ENCODE results near the gene PID1.

The PID1 gene

DNA sequence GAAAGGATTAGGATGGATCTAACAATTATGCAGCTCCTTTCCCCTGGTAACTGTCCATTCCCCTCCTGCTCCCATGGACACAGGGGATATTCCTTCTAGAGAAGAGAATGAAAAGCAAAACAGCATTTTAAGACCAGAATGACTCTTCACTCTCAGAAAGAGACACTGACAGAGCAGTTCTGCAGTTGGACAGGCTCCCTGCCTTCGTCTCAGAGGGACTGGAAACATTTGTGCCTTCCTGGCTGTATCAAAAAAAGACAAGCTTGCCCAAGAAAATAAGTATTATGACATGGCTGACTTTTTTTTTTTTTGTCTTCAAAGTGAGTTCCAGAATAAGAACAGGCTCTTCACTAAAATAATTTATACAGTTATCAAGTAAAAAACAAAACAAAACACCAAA is 9.5 kb downstream of the PID1 start:
- in situ Hi-C loops (cut with MboI; ENCODE audit: low sequenced_read_pairs), result no loop called here

- in situ Hi-C loops (cut with MboI; ENCODE audit: low sequenced_read_pairs), result no loop called here
Observed at GRCh38 chr2:229261076-229261475, 10.0 kb downstream of the PID1 start.

DNA sequence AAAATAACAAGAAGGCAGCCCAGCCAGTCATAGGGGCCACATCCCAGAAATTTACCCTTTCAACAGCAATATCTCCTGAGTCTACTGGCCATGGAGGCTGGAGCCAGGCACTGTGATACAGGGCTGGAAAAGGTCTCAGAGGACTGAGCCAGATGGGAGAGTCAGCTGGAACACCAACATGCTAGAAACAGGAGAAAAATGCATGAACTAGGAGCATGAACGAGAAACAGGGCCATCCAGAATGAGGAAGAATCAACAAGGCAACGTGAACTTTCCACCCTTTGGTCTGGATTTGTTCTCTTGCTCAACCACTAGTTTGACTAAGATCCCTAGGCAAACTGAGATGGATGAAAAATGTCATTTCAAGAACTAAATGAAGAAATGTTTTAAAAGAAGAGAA is 13.1 kb downstream of the PID1 start:
- in situ Hi-C loops (cut with MboI; ENCODE audit: low sequenced_read_pairs), result no loop called here

DNA sequence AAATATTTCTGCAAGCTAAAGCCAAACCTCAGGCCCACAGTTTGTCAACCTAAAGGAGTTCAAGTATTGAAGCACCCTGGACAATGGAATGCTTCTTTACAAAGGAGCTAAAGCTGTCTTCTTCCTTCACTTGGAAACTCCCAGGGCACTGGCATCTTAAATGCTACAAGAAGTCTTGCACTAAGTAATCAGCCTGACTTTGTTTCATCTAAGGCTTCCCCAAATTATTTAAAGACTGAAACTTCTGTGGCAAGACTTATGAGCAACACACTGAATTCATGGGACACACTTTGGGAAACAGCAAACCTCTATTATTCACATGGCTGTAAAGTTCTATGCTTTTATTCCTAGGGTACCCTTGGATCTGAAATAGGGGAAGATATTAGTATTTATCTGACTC is 14.7 kb downstream of the PID1 start:
- in situ Hi-C loops (cut with MboI; ENCODE audit: low sequenced_read_pairs), result no loop called here

DNA sequence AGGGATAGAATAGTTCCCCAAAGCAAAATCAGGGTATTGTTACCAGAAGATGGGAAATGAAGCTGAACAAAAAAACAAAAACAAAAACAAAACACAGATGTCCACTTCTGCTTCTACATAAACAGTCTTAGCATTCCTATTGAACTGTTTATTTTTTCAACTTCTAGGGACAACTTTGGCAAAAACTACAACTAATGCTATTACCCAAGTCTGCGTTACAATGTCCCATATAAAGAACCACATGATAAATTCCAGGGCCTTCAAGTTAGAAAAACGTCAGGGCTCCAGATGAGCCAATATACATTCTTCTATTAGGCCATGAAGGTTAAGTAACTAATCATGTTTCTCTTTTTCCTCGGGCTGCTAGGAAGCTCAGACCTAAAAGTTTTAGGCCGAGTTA is 16.9 kb downstream of the PID1 start:
- in situ Hi-C loops (cut with MboI; ENCODE audit: low sequenced_read_pairs), result no loop called here

- in situ Hi-C loops (cut with MboI; ENCODE audit: low sequenced_read_pairs), result no loop called here
Observed at GRCh38 chr2:229252996-229253395, 18.1 kb downstream of the PID1 start.

GRCh38 chr2:229252280-229252679 is 18.8 kb downstream of the PID1 start:
- in situ Hi-C loops (cut with MboI; ENCODE audit: low sequenced_read_pairs), result no loop called here

DNA sequence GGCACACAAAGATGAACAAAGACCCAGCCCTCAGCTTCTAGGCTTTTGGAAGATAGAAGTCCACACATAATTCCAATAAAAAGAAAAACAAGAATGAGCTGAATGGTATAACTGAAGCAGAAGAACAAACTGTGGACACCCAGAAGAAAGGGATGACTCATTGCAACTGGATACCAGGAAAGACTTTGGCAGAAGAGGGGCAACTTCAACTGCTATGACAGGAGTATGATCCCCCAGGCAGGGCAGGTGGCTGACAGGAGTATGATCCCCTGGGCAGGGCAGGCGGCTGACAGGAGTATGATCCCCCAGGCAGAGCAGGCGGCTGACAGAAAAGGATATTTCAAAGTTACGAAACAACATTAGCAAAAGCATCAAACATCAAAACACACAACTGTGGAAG is 21.6 kb downstream of the PID1 start:
- in situ Hi-C loops (cut with MboI; ENCODE audit: low sequenced_read_pairs), result no loop called here

GRCh38 chr2:229246334-229246733 is 24.8 kb downstream of the PID1 start:
- in situ Hi-C loops (cut with MboI; ENCODE audit: low sequenced_read_pairs), result no loop called here

- in situ Hi-C loops (cut with MboI; ENCODE audit: low sequenced_read_pairs), result no loop called here
Observed at GRCh38 chr2:229244975-229245374, 26.1 kb downstream of the PID1 start.

DNA sequence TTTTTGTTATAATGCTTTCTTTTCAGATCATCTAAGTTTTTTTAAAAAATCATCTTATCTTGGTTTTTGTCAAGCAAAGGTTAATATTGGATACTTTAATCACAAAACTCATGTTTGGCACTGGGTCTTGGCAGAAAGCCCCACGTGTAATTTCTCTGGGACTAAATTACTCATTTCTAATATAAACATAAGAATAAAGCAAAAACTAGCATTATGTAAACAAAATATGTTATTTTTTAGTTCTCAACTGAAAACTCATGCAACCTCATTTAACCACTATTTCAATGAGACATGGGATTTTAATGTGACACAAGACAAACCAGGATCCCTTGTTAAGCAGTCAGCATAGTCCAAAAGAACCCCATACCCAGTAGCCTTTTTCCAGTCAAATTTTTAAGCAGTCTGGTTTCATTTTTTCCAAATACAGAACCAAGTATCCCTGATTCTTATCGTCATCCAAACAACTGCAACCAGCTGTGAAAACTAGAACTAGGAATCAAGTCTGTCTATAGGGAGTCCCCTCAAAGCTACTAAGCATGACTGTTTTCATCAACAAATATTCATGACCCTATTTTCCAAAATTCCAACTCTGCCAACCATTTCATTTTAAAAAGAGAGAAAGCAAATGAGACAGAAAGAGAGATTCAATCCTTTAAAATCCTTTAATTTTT is 27.1 kb downstream of the PID1 start:
- in situ Hi-C loops (cut with MboI; ENCODE audit: low sequenced_read_pairs), result no loop called here

DNA sequence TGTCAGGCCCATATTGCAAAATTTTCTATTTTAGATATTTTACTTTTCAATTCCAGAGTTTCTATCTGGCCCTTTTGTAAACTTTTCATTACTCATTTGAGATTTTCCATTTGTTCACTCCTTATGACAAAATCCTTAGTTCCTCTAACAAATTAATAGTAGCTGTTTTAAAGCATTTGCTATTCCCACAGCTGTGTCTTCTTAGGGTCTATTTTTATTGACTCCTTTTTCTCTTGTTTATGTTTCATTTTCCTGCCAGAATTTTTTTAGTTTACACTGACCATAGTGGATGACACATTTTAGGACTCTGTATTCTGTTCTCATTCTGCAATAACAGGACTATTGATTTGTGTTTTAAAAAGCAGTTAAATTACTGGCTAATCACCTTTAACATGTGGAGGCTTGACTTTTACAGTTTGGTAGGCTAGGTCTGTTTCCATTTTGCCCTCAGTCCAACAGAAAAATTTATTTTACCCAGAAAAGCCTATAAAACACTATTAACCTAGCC is 30.0 kb downstream of the PID1 start:
- in situ Hi-C loops (cut with MboI; ENCODE audit: low sequenced_read_pairs), result no loop called here

GRCh38 chr2:229239021-229239420 is 32.1 kb downstream of the PID1 start:
- in situ Hi-C loops (cut with MboI; ENCODE audit: low sequenced_read_pairs), result no loop called here

DNA sequence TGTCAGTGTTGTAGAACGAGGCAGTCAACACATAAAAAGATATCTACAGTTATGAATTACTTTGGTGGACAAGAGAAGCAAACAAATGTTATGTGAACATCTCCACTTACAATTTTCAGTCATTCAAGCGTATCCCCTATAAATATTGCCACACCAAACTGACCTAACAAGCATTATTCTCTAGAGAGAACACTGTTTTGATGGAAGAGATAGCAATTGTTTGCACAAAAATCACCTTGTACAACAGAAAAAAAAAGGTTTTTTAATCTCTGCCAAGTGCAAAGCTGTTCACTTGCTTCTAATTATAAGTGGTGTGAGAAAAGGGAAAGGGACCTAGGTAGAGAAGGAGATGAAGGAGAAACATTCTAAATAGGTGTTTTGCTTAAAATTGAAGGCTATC is 33.8 kb downstream of the PID1 start:
- in situ Hi-C loops (cut with MboI; ENCODE audit: low sequenced_read_pairs), result no loop called here

DNA sequence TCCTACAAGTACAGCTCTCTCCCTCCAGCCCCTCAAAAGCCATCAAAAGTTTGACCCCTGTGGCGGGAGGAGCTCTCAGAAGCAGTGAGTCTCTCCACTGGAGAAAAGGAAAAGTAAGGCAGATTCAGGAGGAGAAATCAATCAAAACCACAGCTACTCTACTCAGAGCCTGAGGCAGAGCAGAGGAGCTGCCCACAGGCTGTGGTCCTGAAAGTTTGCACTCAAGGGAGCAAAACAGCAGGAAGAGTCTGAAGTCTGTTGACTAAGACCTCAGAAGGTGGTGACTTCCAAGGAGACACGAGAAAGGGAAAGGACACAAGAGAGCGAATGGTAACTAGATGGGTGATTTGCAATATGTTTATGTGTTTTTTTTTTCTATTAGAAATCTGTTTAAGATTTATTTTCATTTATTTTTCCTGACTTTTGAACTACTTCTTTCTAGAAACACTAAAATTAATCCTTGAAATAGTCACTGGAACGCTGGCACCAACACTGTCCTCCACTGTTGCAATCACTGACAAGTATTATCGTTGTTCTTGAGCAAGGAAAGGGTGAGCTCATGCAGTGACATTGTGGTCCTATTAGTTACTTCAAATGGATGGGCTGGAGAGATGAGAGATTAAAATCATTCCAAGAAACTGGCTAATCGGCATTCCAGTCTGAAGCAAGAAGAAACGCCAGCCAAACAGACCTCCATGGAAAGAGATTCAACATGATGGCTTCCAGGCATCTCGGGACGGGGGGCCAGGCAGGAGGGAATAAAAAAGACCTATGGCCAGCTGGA is 35.8 kb downstream of the PID1 start:
- in situ Hi-C loops (cut with MboI; ENCODE audit: low sequenced_read_pairs), result no loop called here

GRCh38 chr2:229231885-229232284 is 39.2 kb downstream of the PID1 start:
- in situ Hi-C loops (cut with MboI; ENCODE audit: low sequenced_read_pairs), result no loop called here

DNA sequence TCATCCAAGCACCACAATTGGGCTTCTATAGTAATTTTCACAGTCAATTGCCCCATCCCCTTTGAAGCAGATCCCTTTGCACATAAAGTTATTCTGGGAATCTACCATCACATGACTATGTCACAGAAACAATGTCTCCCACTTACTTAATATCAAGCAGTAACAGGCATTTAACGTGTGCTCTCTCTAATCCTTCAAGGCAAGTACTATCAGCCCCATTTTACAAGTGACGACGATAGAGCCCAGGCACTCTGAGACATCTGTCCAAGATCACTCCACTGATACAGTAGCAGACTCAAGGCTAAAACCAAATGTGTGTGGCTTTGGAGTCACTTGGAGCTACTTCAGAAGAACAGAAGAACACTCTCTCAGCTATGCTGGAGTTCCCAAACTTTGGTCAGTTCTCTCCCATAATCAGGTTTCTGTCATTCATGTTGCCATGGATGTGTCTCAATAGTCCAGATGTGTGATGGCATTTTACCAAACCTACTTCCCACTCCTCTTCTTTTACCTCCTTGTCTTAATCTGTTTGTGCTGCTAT is 39.7 kb downstream of the PID1 start:
- in situ Hi-C loops (cut with MboI; ENCODE audit: low sequenced_read_pairs), result no loop called here

DNA sequence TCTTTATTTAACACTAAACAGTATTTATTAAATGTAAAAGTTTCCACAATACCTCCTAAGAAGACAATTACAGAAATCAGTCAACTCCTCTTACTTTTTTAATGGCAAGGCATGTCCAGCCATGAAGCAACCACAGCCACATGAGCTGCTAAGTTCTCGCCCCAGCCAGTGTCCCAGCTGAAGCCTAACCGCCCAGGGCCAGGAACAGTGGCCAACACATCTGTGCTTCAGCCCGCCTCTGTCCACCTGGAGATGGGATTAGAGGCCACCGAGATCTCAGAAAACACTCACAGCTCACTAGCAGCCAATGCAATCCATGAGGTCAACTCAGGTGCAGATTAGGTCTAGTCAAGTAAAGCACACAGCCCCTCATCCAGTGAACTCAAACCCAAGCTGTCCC is 40.2 kb downstream of the PID1 start:
- in situ Hi-C loops (cut with MboI; ENCODE audit: low sequenced_read_pairs), result no loop called here

- in situ Hi-C loops (cut with MboI; ENCODE audit: low sequenced_read_pairs), result no loop called here
Observed at GRCh38 chr2:229230256-229230655, 40.8 kb downstream of the PID1 start.

GRCh38 chr2:229226382-229226781 is 44.7 kb downstream of the PID1 start:
- in situ Hi-C loops (cut with MboI; ENCODE audit: low sequenced_read_pairs), result no loop called here

DNA sequence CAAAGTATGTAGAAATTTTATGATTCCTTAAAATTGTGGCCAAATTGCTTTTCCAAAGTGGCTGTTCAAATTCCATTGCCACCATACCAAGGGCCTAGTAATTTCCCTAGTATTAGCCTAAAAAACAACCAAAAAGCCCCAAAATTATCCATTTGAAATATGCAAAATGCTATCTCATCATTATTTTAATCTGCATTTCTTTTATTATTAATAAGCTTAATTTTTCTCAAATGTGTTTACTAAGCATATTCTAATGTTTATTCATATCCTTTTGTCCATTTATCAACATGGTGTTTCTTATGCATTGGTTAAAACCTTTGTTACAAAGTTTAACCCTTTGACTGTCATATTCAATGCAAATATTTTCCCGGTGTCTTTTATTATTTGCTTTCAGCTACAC is 48.0 kb downstream of the PID1 start:
- in situ Hi-C loops (cut with MboI; ENCODE audit: low sequenced_read_pairs), result no loop called here

GRCh38 chr2:229221641-229222040 is 49.4 kb downstream of the PID1 start:
- in situ Hi-C loops (cut with MboI; ENCODE audit: low sequenced_read_pairs), result no loop called here
